Memory B cell (primary cell): ENCODE measurements around the gene ABHD11.

Source experiments
- ATAC-seq: fragments of 150-1000 bp; cut with Tn5 transposase; 2 replicates; pipeline ENCODE4 v1.10.0; 2021; ENCODE audit warnings: low read depth, mild to moderate bottlenecking, moderate library complexity
- DNase-seq, 2 donors: peaks; one replicate each; pipeline ENCODE4 v3.0.0; 2022; ENCODE audit warnings: low spot score in 2 of 2
- H3K27ac Mint-ChIP-seq: one replicate; pipeline ENCODE4 v1.8.0; 2022; ENCODE audit warnings: mild to moderate bottlenecking, moderate library complexity, mixed read lengths
- H3K27me3 Mint-ChIP-seq: one replicate; pipeline ENCODE4 v1.8.0; 2022; ENCODE audit warnings: mixed read lengths
- H3K36me3 Mint-ChIP-seq: one replicate; pipeline ENCODE4 v1.8.0; 2022; ENCODE audit warnings: mild to moderate bottlenecking, mixed read lengths
- H3K4me1 Mint-ChIP-seq: one replicate; pipeline ENCODE4 v1.8.0; 2022; ENCODE audit warnings: mixed read lengths
- H3K4me3 Mint-ChIP-seq: one replicate; pipeline ENCODE4 v1.8.0; 2022; ENCODE audit warnings: mild to moderate bottlenecking, moderate library complexity, mixed read lengths
- H3K9me3 Mint-ChIP-seq: one replicate; pipeline ENCODE4 v1.8.0; 2022; ENCODE audit warnings: mixed read lengths

Gene ABHD11

GRCh38 chr7:73705551-73705920 lies 33.1 kb downstream of the ABHD11 start:
- H3K4me1 Mint-ChIP-seq, result peaks cover 17% of the 10 kb centered on the region

GRCh38 chr7:73704640-73705550 lies 33.7 kb downstream of the ABHD11 start:
- H3K4me1 Mint-ChIP-seq, result peaks cover 17% of the 10 kb centered on the region
- H3K27ac Mint-ChIP-seq, result no peak overlapping the region
- no peaks in the 10 kb centered on the region for H3K9me3 Mint-ChIP-seq
- ATAC-seq, result no peak
- no peak for DNase-seq
- H3K36me3 Mint-ChIP-seq, result no peaks in the 10 kb centered on the region
- H3K4me3 Mint-ChIP-seq, result no peak overlapping the region
- peaks cover 1% of the 10 kb centered on the region for H3K27me3 Mint-ChIP-seq

More at GRCh38 chr7:73705551-73705920, 33.1 kb downstream of the ABHD11 start:
- Mint-ChIP-seq H3K27ac (no peak overlapping the region), H3K9me3 (no peaks in the 10 kb centered on the region), H3K36me3 (no peaks in the 10 kb centered on the region), H3K27me3 (peaks cover 1% of the 10 kb centered on the region), H3K4me3 (no peak overlapping the region)
- DNase-seq, result no peak
- no peak for ATAC-seq

GRCh38 chr7:73703757-73704639 lies 34.6 kb downstream of the ABHD11 start:
- peaks cover 17% of the 10 kb centered on the region for H3K4me1 Mint-ChIP-seq
- peak overlapping the region; percentile 59 for H3K4me3 Mint-ChIP-seq
- H3K9me3 Mint-ChIP-seq, result no peaks in the 10 kb centered on the region
- peaks cover 1% of the 10 kb centered on the region for H3K27me3 Mint-ChIP-seq
- H3K27ac Mint-ChIP-seq, result no peak overlapping the region
- no peak for DNase-seq
- H3K36me3 Mint-ChIP-seq, result no peaks in the 10 kb centered on the region
- peak; percentile 63 for ATAC-seq

GRCh38 chr7:73703225-73703624 lies 35.4 kb downstream of the ABHD11 start:
- peak overlapping the region; percentile 44 for H3K4me3 Mint-ChIP-seq
- DNase-seq (no peak), ATAC-seq (no peak)
- H3K4me1 Mint-ChIP-seq, result peaks cover 17% of the 10 kb centered on the region
- H3K9me3 Mint-ChIP-seq, result no peaks in the 10 kb centered on the region
- no peak overlapping the region for H3K27ac Mint-ChIP-seq
- H3K27me3 Mint-ChIP-seq, result peaks cover 1% of the 10 kb centered on the region
- peaks cover 6% of the 10 kb centered on the region for H3K36me3 Mint-ChIP-seq

- no peak overlapping the region for H3K27ac Mint-ChIP-seq
- H3K4me1 Mint-ChIP-seq, result peaks cover 17% of the 10 kb centered on the region
- peak overlapping the region; percentile 18 for H3K4me3 Mint-ChIP-seq
- ATAC-seq (no peak), DNase-seq (no peak)
- no peaks in the 10 kb centered on the region for H3K9me3 Mint-ChIP-seq
- H3K27me3 Mint-ChIP-seq, result peaks cover 1% of the 10 kb centered on the region
- peaks cover 7% of the 10 kb centered on the region for H3K36me3 Mint-ChIP-seq
Measured at GRCh38 chr7:73702665-73703064, 35.9 kb downstream of the ABHD11 start.

DNA sequence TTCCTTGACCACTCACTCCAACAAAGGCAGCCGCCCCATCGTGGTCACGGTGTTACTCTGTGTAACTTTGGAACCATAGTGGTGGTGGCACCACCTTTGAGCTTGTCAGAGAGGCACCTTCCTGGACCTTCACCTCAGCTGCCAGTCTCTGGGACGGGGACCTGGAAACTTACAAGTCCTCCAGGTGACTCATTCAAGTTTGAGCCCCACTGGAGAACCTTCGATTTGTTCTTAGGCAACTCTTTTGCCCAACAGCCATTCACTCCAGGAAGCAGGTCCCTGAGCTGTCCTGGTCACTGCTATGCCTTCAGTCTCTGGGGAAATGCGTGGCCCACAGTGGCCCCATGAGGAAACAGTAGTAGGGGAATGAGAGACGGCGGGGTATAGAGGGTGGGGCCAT lies 36.4 kb downstream of the ABHD11 start:
- peak overlapping the region; percentile 18 for H3K4me3 Mint-ChIP-seq
- peaks cover 10% of the 10 kb centered on the region for H3K36me3 Mint-ChIP-seq

DNA sequence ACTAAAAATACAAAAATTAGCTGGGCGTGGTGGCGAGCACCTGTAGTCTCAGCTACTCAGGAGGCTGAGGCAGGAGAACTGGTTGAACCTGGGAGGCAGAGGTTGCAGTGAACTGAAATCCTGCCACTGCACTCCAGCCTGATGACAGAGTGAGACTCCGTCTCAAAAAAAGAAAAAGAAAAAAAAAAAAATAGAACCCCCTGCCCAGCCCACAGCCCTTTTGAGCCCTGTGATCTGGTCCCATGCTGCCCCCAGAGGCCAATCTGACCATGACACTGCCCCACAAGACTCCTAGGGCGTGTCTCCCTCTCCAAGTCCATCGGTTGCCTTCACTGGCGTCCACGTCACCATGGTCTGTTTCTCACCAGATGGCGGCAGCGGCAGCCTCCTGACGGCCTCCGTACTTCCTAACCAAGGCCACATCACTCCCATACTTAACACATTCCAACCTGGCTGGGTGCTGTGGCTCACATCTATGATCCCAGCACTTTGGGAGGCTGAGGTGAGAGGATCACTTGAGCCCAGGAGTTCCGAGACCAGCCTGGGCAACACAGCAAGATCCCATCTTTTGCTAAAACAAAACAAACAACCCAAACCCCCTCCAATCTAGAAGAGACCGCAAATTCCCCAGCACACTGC lies 37.1 kb downstream of the ABHD11 start:
- Mint-ChIP-seq H3K27me3 (no peaks in the 10 kb centered on the region), H3K27ac (no peak overlapping the region), H3K36me3 (peaks cover 17% of the 10 kb centered on the region), H3K9me3 (no peaks in the 10 kb centered on the region), H3K4me1 (peaks cover 8% of the 10 kb centered on the region), H3K4me3 (no peak overlapping the region)
- DNase-seq, result no peak
- ATAC-seq, result no peak

More for the DNA sequence above, 36.4 kb downstream of the ABHD11 start:
- Mint-ChIP-seq H3K27ac (no peak overlapping the region), H3K4me1 (peaks cover 15% of the 10 kb centered on the region), H3K9me3 (no peaks in the 10 kb centered on the region), H3K27me3 (peaks cover 1% of the 10 kb centered on the region)
- ATAC-seq (no peak), DNase-seq (no peak)

- no peak for ATAC-seq
- H3K9me3 Mint-ChIP-seq, result no peaks in the 10 kb centered on the region
- DNase-seq, result no peak
- no peak overlapping the region for H3K4me3 Mint-ChIP-seq
- H3K27ac Mint-ChIP-seq, result no peak overlapping the region
- H3K4me1 Mint-ChIP-seq, result peaks cover 6% of the 10 kb centered on the region
- no peaks in the 10 kb centered on the region for H3K27me3 Mint-ChIP-seq
- peaks cover 19% of the 10 kb centered on the region for H3K36me3 Mint-ChIP-seq
Measured at GRCh38 chr7:73700581-73701134, 37.9 kb downstream of the ABHD11 start.

GRCh38 chr7:73700069-73700423 lies 38.6 kb downstream of the ABHD11 start:
- Mint-ChIP-seq H3K27me3 (no peaks in the 10 kb centered on the region), H3K36me3 (peaks cover 22% of the 10 kb centered on the region), H3K27ac (no peak overlapping the region), H3K4me3 (no peak overlapping the region), H3K9me3 (no peaks in the 10 kb centered on the region), H3K4me1 (peaks cover 6% of the 10 kb centered on the region)
- no peak for ATAC-seq
- DNase-seq, result no peak

DNA sequence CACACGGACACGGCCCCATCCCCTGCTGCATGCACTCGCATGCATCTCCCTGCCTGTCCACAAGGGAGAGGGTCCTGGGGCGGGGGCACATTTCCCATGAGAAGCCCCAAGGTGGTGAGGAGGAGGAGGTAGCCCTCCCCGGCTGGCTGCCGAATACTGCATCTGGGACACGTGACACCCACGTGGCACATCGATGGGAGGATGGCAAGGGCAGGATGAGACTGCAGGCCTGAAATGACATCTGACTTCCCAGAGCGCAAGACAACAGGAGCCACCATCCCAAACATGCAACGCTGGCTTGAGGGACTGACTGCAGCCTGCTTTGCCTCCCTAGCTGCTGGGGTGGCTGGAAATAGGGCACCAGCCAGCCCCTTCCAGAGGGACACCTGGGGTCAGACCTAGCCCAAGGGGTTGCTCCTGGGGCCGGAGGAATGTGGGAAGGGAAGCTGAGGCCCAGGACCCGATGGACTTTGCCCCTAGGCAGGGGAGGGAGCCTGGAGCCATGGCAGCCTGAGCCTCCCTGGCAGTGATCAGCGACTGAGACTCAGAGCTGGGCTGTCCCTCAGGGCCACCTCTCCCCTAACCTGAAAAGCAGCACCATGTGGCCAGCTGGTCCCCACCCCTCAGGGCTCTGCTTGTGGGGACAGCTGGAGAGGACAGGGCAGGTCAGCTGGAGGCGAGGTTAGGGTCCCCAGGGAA lies 39.1 kb downstream of the ABHD11 start:
- Mint-ChIP-seq H3K4me1 (peaks cover 6% of the 10 kb centered on the region), H3K9me3 (no peaks in the 10 kb centered on the region), H3K36me3 (peaks cover 25% of the 10 kb centered on the region), H3K27me3 (no peaks in the 10 kb centered on the region), H3K4me3 (no peak overlapping the region), H3K27ac (no peak overlapping the region)
- no peak for ATAC-seq
- no peak for DNase-seq

DNA sequence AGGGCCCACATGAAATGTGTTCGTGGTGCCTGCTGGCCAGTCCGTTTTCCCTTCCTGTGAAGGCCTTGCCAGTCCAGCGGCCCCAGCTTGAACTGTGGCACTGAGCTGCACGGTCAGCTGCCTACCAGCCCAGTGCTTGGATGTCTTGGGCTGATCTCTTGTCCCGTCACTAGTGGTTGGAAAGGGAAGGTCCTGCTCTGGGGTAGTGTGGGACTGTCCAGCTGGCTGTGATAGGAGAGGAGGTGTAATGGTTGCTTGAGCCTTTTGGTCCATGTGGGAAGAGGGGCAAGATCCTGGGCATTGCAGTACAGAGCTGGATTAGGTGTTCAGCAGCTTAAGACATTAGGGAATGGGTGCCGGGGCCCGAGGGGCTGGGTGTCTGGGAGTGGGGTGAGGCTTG lies 40.2 kb downstream of the ABHD11 start:
- no peaks in the 10 kb centered on the region for H3K9me3 Mint-ChIP-seq
- H3K27me3 Mint-ChIP-seq, result no peaks in the 10 kb centered on the region
- peaks cover 29% of the 10 kb centered on the region for H3K36me3 Mint-ChIP-seq
- ATAC-seq, result no peak
- H3K4me3 Mint-ChIP-seq, result no peak overlapping the region
- no peak overlapping the region for H3K27ac Mint-ChIP-seq
- no peak for DNase-seq
- H3K4me1 Mint-ChIP-seq, result peaks cover 3% of the 10 kb centered on the region

DNA sequence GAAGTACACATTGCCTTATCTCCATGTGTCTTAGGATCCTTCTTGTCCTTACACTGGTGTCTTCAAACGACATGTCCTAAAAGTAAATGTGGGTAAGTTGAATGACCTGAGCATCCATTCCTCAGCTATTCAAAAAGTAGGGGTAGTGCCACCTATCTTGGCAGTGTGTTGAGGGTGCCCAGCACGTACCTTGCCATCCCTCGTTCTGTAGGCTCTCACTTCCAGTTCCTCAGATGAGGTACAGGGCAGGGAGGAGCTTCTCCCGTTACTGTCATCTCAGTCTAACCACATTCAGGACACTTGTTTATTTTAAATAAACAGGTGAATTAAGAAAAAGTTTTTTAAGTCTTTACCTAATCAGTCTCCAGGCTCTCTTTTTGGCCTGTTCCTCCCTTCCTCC lies 42.2 kb downstream of the ABHD11 start:
- Mint-ChIP-seq H3K4me3 (no peak overlapping the region), H3K27me3 (no peaks in the 10 kb centered on the region), H3K4me1 (no peaks in the 10 kb centered on the region), H3K27ac (no peak overlapping the region), H3K9me3 (no peaks in the 10 kb centered on the region), H3K36me3 (peaks cover 40% of the 10 kb centered on the region)
- ATAC-seq, result no peak
- no peak for DNase-seq

GRCh38 chr7:73690646-73691045 lies 48.0 kb downstream of the ABHD11 start:
- Mint-ChIP-seq H3K4me1 (peaks cover 11% of the 10 kb centered on the region), H3K36me3 (peaks cover 41% of the 10 kb centered on the region), H3K4me3 (no peak overlapping the region), H3K27me3 (no peaks in the 10 kb centered on the region), H3K27ac (no peak overlapping the region), H3K9me3 (no peaks in the 10 kb centered on the region)
- ATAC-seq, result no peak
- DNase-seq, result no peak
